HG02588 (cell line): Measurements from ENCODE around the gene HOXD13.
A peak's percentile ranks its signal among the peaks of the same experiment; 100 is the strongest.

Experiments
- ATAC-seq: cut with Tn5 transposase; IDR thresholded peaks from one replicate; pipeline ENCODE4 v1.9.1; 2021; ENCODE audit warnings: mild to moderate bottlenecking, moderate library complexity; ENCODE audit not compliant: unreplicated experiment

HOXD13 gene

DNA sequence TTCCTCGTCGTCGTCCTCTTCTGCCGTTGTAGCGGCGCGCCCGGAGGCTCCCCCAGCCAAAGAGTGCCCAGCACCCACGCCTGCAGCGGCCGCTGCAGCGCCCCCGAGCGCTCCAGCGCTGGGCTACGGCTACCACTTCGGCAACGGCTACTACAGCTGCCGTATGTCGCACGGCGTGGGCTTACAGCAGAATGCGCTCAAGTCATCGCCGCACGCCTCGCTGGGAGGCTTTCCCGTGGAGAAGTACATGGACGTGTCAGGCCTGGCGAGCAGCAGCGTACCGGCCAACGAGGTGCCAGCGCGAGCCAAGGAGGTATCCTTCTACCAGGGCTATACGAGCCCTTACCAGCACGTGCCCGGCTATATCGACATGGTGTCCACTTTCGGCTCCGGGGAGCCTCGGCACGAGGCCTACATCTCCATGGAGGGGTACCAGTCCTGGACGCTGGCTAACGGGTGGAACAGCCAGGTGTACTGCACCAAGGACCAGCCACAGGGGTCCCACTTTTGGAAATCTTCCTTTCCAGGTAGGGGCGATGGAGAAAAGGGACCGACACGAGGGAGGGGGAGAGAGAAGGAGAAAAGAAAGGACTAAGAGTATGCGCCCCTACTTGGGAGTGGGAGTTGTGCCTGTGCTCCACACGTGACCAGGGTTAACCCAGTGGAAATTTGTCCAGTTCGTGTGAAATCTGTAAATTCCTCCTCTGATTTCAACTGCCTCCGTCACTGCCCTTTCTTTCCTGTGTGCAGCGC is 800 bp downstream of the HOXD13 start:
- no peak for ATAC-seq

DNA sequence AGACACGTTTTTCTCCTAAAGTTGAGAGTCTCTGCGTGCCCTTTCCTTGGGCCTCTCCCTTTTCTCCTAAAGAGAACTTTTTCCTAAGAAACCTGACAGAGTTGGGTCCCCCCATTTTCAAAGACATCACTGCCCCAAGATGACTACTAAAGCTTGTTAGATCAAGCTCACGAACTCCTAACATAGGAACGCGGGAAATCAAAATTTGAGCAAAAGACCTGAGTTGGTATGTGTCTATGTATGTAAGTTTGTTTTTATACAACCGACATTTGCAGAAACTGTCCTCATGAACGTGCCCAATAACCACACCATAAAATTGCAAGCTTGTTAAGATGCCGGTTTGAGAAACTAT is 1.4 kb downstream of the HOXD13 start:
- ATAC-seq, result no peak

DNA sequence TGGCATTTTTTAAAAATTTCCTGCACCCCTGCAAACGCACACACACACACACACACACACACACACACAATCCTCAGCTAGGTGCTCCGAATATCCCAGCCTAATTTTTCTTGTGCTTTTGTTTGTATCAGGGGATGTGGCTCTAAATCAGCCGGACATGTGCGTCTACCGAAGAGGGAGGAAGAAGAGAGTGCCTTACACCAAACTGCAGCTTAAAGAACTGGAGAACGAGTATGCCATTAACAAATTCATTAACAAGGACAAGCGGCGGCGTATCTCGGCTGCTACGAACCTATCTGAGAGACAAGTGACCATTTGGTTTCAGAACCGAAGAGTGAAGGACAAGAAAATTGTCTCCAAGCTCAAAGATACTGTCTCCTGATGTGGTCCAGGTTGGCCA is 1.8 kb downstream of the HOXD13 start:
- ATAC-seq, result no peak

DNA sequence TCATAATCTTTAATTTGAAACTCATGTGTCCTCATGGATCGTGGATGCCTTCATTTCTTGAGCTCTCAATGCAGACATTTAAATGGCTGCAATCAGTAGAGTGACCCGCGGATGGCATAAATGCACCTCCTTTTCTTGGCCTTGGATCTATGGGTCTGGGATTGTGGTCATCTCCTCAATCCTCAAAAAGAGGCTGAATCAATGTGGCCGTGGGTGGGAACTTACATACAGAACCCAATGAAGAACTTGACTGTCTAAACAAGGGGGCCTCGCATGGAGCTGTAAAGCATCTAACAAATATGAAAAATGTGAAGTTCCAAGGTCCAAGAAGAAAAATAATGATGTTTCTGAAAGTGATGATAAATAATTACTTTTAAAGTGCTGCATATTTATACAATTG is 2.9 kb downstream of the HOXD13 start:
- no peak for ATAC-seq

DNA sequence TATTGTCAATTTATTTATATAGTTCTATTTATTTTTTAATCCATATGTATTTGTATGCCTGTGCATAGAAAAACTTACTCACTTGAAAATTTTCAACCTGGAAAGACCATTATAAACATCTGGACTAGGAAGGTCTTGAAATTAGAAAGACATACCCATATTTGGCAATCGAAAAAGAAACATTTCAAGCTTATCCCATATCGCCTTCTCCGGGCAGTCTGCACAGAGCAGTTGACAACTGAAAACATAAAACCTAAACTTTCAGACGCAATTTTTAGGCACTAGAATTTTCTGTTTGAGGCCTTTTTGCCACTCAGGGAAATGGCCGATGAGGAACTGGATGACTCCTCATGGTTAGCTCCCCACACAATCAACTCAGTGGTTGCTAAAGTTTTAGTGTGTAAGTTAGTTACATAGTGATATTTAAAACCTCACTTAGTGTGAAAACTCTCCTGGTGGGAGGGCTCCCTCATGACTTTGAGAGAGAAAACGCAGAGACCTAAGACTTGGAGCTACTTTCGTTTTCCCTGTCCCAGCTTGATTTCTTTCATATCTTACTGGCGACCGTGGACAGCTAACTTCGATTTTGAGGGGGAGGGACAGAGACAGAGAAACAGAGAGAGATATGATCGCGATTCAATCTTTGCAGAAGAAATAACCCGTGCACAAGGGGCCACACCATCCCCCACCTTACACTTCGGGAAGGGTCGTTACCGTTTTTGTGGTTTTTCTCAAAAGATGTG is 3.9 kb downstream of the HOXD13 start:
- ATAC-seq, result no peak

DNA sequence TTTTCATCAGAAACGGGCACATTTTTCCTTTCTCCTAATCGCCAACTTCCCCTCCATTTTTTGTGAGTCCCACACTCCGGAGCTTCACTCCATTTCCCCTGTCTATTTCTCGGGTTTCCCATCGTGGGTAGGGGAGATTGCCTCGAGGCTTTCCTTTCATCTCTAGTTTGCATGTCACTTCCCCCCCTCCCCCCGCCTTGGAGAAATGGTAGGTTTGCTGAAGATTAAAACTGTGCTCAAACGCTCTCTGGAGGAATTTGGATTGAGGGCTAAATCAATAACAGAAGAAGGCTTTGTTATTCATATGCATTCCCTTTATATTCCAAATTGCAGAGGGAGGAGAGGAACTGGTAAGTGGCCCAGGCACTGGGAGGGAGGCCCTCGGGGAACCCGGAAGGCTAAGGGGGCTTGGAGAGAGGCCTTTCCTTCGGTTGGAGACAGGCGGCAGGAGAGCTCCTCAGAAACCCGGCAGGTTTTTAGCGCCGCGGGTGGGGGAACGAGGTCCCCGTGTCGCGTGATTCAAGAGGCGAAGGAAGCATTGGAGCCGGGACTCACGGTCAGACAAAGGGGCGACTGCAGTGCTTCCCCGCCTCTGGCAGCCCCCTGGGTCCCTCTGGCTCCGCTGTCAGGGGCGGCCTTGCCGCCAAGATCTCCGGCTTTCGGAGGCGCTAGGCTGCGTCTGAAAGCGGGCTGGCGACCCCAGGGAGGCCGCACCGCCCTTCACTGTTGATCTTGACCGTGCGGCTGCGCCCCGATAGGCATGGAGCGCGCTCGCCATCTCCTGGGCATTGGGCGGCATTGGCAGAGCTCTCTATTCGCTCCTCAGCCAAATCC is 4.7 kb downstream of the HOXD13 start:
- peak; percentile 89 for ATAC-seq

DNA sequence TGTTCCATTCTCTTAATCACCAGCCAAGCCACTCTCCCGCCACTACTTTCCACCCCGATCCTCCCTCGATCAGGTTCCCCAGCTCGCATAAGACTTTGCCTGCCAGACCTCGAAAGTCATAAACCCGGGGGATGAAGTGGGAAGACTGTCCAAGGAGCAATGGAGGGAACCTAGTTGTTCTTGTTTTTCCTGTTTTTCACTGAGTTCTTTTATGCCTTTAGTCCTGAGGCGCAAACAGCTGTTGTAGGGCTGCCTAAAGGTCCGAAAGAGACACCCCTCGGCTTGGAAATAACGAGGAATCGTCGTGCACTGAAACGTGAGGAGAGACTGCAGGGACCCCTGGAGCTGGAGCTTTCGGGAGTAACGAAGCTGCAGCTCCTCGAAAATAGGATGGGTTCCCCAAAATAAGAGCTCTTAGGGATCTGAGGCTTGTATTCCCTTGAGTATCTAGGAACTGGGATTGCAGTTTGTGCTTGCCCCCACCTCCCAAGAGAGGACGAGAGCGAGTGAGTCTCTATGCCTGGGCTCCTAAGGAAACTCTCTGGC is 5.4 kb downstream of the HOXD13 start:
- no peak for ATAC-seq

DNA sequence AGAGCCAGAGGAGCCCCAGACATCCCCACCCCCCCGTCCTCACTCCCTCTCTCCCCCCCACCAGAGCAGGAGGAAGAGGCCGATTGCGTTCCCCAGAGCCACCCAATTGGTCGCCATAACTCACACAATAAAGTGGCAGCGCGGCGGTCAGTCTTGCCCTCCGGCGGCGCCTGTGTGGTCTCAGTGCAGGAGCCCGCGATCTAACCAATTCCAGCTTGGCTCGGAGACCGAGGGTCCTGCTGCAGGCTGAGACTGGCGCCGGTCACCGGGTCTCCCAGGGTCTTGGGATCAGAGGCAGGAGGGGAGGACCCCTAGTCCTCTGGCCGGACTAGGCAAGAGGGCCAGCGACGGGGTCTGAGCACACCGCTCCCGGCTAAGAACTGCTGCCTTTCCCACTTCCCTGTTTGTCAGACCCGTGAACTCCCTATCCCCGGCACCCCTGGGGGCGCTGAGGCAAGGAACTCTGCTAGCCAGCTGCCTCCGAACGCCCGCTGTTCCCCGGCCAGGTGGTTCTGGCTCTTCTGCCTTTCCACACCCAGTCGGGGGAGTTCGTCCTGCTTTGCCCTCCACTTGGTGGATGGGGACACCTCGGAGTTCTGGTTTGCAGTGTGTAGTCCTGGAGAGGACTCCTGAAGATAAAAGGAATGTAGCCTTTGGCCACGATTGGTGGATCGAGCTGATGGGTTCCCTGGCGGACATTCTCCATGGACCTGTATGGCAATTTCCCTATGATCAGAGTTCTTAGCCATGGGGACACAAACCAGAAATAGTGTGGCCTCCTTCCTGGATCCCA is 6.0 kb downstream of the HOXD13 start:
- ATAC-seq, result no peak

DNA sequence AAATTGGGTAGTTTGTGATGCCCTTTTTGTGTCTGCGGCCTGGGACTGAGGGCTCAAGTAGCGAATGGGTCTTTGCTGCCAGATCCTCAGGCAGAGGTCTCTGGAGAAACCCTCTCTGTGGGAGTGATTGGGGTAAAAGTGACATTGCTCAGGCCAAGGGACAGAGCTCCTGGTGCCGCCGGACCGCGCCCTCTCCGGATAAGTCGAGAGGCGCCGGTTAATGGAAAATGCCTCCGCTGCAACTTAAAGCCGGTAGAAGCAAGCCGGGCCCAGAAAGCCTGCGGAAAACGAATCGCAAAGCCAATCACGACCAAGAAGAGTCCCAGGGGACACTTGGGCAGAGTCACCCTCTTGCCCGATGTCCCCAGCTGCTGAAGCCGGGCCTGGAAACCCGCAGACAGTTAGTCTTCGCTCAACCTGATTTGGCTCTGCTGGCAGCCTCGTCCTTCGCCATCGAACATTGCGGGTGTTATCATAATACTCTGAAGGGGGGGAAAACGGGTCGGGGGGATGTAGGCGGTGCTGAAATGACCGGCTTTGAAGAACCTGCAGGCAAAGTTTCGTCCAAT is 6.7 kb downstream of the HOXD13 start:
- no peak for ATAC-seq

DNA sequence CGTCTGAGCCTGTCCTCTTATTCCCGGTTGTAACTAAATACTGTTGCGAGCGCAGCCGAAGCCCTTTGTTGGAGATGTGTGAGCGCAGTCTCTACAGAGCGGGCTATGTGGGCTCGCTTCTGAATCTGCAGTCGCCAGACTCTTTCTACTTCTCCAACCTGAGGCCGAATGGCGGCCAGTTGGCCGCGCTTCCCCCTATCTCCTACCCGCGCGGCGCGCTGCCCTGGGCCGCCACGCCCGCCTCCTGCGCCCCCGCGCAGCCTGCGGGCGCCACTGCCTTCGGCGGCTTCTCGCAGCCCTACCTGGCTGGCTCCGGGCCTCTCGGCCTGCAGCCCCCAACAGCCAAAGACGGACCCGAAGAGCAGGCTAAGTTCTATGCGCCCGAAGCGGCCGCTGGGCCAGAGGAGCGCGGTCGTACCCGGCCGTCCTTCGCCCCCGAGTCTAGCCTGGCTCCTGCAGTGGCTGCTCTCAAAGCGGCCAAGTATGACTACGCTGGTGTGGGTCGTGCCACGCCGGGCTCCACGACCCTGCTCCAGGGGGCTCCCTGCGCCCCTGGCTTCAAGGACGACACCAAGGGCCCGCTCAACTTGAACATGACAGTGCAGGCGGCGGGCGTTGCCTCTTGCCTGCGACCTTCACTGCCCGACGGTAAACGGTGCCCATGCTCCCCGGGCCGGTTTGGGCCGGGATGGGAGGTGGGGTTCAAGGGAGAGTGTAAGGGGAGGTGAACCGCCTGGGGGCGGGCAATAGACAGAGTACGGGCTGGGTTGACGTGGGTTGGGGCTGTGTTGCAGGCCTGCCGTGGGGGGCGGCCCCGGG is 7.4 kb downstream of the HOXD13 start, which contains the start of gene HOXD12:
HOXD12 (plus strand) TSS at position 68 of the 819 bp plus-strand sequence; CDS start at position 75, 7 bp downstream.
- no peak for ATAC-seq

DNA sequence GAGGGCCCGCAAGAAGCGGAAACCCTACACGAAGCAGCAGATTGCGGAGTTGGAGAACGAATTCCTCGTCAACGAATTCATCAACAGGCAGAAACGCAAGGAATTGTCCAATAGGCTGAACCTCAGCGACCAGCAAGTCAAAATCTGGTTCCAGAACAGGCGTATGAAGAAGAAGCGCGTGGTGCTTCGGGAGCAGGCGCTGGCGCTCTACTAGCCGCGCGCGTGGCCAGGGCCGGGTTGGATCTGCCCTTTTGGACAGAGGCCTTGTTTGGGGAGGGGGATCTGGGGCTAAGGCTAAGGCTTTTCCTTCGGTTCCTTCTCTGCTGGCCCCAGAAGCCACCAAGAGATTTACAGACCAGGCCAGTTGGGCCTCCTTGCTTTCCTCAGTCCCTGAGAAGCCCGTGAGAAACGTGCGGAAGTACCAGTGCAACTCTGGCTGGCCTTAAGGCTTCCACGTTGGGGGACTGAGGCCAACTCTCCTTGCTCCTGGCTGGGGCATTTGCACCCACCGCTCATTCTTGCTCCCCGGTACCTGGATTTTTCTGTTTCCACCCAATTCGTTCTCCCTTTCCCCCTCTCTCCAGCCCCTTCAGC is 8.1 kb downstream of the HOXD13 start:
- ATAC-seq, result no peak

DNA sequence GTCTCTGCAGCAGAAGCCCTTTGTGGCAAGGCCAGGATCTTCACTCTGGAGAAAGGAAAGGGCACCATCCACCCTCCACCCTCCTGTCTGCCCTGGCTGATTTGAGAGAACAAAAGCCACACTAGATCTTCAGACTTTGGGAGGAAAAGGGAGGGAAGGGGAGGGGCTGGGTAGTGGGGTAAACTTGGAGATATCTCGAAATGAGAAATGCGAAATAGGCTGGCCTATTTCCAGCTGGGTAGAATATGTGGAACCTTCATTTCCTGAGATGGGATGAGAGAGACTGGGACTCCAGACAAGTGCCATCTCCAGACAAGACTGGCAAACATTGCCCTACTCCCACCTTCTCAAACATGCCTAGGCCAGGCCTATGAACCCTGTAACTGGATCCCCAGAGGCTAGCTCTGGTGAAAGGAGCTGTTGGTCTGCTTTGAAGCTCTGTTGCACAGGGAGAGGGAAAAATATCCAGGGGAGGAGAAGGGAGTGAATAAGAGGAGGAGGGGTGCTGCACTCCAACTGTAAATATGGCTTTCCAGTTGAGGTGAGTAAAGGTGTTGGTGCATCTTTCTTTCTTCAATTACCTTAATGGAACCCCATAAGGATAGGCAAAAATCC is 8.8 kb downstream of the HOXD13 start:
- ATAC-seq, result no peak

DNA sequence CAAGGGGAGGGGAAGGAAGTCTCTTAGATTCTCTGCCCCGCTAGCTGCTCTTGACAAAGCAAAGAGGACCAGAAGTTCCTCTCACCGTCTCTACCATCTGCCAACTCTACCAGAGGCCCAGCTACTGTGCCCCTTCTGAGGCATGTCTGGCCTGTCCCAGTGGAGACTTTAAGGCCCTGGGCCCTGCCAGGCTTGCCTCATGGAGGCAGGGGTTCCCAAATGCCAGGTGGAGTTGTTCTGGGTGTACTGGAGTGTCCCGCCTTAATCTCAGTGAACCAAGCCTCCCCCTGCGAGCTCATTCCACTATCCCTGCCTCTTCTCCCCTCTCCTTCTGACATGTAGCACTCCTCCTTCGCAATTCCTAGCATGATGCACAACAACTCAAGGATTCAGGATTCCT is 9.3 kb downstream of the HOXD13 start:
- no peak for ATAC-seq

DNA sequence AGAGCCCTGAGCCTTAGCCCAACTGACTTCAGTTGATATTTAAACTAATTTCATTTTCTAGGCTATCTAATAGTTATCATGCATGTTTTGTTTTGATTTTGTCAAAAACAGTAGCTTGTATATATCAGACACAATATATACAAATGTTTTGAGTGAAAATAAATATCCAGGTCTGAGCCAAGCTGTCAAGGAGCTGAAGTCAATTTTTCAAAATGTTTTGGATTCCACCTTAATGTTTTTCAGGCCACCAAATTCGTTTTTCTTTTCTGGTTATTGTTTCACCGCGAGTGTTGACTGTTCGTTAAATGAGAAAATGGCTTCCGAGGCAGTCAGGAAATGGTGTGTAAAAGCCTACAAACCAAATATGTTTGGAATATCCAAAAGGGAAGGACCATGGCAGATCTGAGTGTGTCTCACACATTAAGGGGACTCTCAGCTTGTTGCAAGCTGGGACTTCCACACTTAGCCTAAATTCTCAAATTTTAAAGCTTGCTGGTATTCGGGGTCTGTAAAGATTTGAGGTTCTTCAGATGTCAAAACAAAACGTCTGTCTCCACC is 9.9 kb downstream of the HOXD13 start:
- no peak for ATAC-seq

DNA sequence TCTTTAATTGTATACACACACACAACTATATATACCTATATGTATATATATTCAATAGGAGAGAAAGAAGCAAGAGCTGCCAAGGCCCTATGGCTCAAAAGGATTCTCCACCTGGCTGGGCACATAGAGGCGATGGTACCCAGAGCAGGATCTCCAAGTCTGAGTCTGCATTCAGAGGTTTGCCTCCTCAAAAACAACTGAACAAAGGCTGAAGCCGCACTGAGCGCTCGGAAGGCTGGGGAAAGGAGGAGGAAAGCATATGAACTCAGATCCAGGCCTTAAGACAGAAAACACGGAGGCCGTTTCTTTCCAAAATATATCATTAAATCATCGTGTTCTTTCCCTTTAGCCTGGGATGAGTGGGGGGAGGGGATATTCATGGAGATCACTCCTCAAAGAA is 10.7 kb downstream of the HOXD13 start:
- no peak for ATAC-seq

DNA sequence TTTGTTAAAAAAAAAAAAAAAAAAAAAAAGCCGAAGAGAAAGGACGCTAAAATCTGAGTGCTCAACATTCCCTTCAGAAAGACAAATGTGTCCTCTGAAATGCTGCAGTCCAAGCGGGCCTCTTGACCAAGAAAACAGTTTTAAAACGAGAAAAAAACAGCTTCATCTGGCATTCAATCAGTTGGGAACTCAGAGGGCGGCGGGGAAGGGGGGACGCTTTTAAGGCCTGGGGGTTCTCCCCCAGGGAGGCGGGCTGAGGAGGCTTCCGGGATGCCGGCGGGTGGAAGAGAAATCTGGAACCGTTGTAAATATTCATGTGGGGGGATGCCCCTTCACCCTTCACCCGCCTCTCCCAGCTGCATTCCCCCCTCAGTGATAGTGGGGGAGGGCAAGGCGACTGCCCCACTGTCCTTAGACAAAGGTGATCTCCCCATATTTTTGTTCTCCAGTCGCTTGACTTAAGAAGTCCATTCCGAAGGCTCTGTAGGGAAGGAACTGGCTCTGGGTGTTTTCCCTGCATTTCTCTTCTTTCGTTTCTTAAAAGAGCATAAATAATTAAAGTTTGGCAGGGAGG is 11.3 kb downstream of the HOXD13 start:
- no peak for ATAC-seq

DNA sequence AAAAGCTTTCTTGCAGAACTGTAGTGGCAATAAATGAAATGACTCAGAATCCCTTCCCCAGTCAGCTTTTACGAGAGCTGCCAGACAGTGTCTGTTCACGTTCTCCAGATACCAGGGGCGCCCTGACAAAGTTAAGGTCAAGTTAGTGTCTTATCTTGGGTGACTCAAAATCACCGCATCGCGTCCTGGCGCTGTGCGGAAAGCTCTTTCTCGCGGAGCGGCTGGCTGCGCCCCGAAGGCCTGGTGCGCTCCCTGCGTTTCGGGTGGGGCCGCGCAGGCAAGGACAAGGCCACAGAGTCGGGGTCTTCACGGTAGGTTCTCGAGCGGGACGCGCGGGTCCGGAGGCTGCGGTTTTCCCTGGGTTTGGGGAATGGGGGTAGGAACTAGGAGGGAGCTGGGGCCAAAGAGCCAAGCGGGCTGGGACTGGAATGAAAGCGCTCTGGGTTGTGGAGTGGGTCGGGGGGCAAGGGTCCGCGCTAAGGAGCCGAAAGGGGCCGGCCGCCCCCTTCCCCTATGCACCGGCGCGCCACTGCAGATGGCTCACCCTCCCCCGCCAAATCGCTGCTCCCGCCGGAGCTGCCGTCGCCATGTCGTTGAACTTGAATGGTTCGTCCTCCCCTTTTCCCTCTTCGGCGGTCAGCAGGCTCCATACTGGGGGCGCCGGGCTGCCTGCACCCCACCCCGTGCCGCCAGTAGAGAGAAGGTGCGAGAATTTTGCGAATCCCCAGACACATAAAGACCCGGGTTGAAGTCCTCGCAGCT is 12.0 kb downstream of the HOXD13 start:
- ATAC-seq, result no peak
